Smooth muscle cell (in vitro differentiated cells): ENCODE measurements around the gene KCTD17. TPM values are rescaled to one million over a fixed set of nuclear protein-coding genes. Genes with fewer than 3 reads are reported as not detected.

Experiments used
- DNase-seq: peaks from one replicate; lab custom pipeline; 2025; ENCODE audit not compliant: unreplicated experiment; lab: John Stamatoyannopoulos, UW
- H2AFZ ChIP-seq: fragments of 200-600 bp; sonication (generic); 2 replicates; pipeline ENCODE4 v1.6.0; 2016; ENCODE audit warnings: antibody characterized with exemption, low read depth, mild to moderate bottlenecking
- H3F3A ChIP-seq: fragments of 200-600 bp; sonication (generic); 2 replicates; pipeline ENCODE4 v1.6.0; 2017; ENCODE audit warnings: antibody characterized with exemption, low read depth
- H3K27ac ChIP-seq: fragments of 200-600 bp; sonication (generic); 2 replicates; pipeline ENCODE4 v1.5.1; 2016; ENCODE audit warnings: low read depth, mild to moderate bottlenecking
- H3K27me3 ChIP-seq: fragments of 200-600 bp; sonication (generic); 2 replicates; pipeline ENCODE4 v1.6.1; 2016; ENCODE audit warnings: low read depth, mild to moderate bottlenecking
- H3K36me3 ChIP-seq: fragments of 200-600 bp; sonication (generic); 2 replicates; pipeline ENCODE4 v1.5.1; 2016; ENCODE audit warnings: low read depth
- H3K4me1 ChIP-seq: fragments of 200-600 bp; sonication (generic); 2 replicates; pipeline ENCODE4 v1.5.1; 2016; ENCODE audit warnings: low read depth
- H3K4me2 ChIP-seq: fragments of 200-600 bp; sonication (generic); 2 replicates; pipeline ENCODE4 v1.6.0; 2016; ENCODE audit warnings: mild to moderate bottlenecking
- H3K4me3 ChIP-seq: fragments of 200-600 bp; sonication (generic); 2 replicates; pipeline ENCODE4 v1.5.1; 2016; ENCODE audit warnings: mild to moderate bottlenecking
- H3K79me2 ChIP-seq: fragments of 200-600 bp; sonication (generic); 2 replicates; pipeline ENCODE4 v1.6.0; 2016; ENCODE audit warnings: low read depth, mild to moderate bottlenecking
- H3K9ac ChIP-seq: fragments of 200-600 bp; sonication (generic); 2 replicates; pipeline ENCODE4 v1.6.0; 2016; ENCODE audit warnings: low read depth
- H3K9me3 ChIP-seq: fragments of 200-600 bp; sonication (generic); replicated peaks from 2 replicates; pipeline ENCODE4 v1.5.1; 2016; ENCODE audit warnings: low read depth
- H4K20me1 ChIP-seq: fragments of 200-600 bp; sonication (generic); 2 replicates; pipeline ENCODE4 v1.6.0; 2016; ENCODE audit warnings: low read depth
- CTCF ChIP-seq: fragments of 200-600 bp; sonication (generic); IDR thresholded peaks from 2 replicates; pipeline ENCODE4 v1.5.1; 2017; ENCODE audit warnings: borderline replicate concordance, mild to moderate bottlenecking, antibody characterized with exemption; ENCODE audit not compliant: insufficient read depth, poor library complexity, severe bottlenecking
- WGBS: methylation state at CpG from one replicate; pipeline ENCODE4 v1.1.7; 2016; ENCODE audit warnings: low lambda C conversion rate; 5-methylcytosine and 5-hydroxymethylcytosine counted together
- polyA plus RNA-seq: library from polyadenylated mRNA; unstranded; fragments of >200 nt; fragmentation: Nextera tagmentation; extraction: Ambion mirVana; gene quantifications from 2 replicates; pipeline ENCODE4 v1.2.1, GENCODE V29; 2016
- total RNA-seq: library from RNA; depleted of rRNA; stranded (reverse); fragments of >200 nt; gene quantifications from 2 replicates; pipeline ENCODE4 v1.2.3, GENCODE V29; 2014

Gene KCTD17
- total and polyA plus RNA-seq, 2 experiments from 2014 or later: 20.0 to 36.9 TPM

DNA sequence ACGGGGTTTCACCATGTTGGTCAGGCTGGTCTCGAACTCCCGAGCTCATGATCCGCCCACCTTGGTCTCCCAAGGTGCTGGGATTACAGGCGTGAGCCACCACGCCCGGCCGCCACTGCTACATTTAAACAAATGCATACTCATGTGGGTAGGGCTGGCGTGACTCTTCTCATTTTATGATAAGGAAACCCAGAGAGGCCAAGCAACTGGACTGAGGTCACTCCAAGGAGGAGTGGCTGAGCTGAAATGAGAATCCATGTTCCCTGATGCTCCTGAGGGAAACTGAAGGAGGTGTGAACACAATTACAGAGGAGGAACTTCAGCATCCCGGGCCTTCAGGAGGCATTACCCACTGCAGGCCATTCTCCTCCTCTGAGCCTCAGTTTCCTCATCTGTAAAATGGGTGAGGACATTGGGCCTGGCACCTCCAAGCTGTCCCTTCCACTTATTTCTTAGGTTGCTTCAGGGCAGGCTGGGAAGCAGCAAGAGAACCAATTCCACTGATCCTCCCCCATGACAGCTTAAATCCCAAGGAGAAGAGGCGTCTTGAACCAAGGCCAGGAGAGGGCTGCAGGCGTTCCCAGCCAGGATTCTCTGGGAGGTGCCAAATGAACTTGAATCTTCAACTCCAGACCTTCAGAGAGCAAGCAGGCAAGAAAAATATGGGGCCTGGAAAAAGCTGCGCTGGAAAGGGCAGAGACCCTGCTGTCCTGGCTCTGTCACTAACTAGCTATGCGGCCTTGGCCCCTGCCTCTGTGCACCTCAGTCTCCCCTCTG lies 35.2 kb upstream of the KCTD17 start:
- peaks cover 15% of the 10 kb centered on the region for H4K20me1 ChIP-seq
- H3K9me3 ChIP-seq: no peaks in the 10 kb centered on the region
- H3K9ac ChIP-seq: no peak overlapping the region
- no peak for DNase-seq
- TF ChIP-seq CTCF: no peak
- H3K4me3 ChIP-seq: no peak overlapping the region
- H2AFZ ChIP-seq: no peak overlapping the region
- no peaks in the 10 kb centered on the region for H3F3A ChIP-seq
- H3K36me3 ChIP-seq: no peaks in the 10 kb centered on the region
- H3K27me3 ChIP-seq: no peaks in the 10 kb centered on the region
- WGBS: 92% methylated on average over 14 of the region's 14 CpGs
- peaks cover 25% of the 10 kb centered on the region for H3K79me2 ChIP-seq
- peaks cover 9% of the 10 kb centered on the region for H3K4me1 ChIP-seq
- H3K4me2 ChIP-seq: no peak overlapping the region
- no peak overlapping the region for H3K27ac ChIP-seq

- Histone ChIP-seq H3K4me3 (no peak overlapping the region), H4K20me1 (peaks cover 23% of the 10 kb centered on the region), H2AFZ (no peak overlapping the region), H3F3A (no peaks in the 10 kb centered on the region), H3K4me2 (no peak overlapping the region), H3K9ac (no peak overlapping the region), H3K4me1 (peaks cover 9% of the 10 kb centered on the region), H3K27me3 (no peaks in the 10 kb centered on the region), H3K36me3 (no peaks in the 10 kb centered on the region), H3K27ac (no peak overlapping the region), H3K9me3 (no peaks in the 10 kb centered on the region), H3K79me2 (peaks cover 31% of the 10 kb centered on the region)
- 96% methylated on average over 10 of the region's 10 CpGs for WGBS
- no peak for DNase-seq
- no peak for TF ChIP-seq CTCF
These were observed 34.2 kb upstream of the KCTD17 start for GRCh38 chr22:37017356-37017755.

- H3K27ac ChIP-seq: no peak overlapping the region
- H3K79me2 ChIP-seq: peaks cover 34% of the 10 kb centered on the region
- no peak for DNase-seq
- H3F3A ChIP-seq: no peaks in the 10 kb centered on the region
- no peak overlapping the region for H2AFZ ChIP-seq
- 73% methylated on average over 45 of the region's 45 CpGs for WGBS
- H3K4me3 ChIP-seq: peak overlapping the region; percentile 90
- H4K20me1 ChIP-seq: peaks cover 32% of the 10 kb centered on the region
- peak overlapping the region; percentile 87 for H3K4me2 ChIP-seq
- peaks cover 9% of the 10 kb centered on the region for H3K4me1 ChIP-seq
- no peaks in the 10 kb centered on the region for H3K27me3 ChIP-seq
- no peaks in the 10 kb centered on the region for H3K36me3 ChIP-seq
- H3K9ac ChIP-seq: peak overlapping the region; percentile 48
- TF ChIP-seq CTCF: no peak
- H3K9me3 ChIP-seq: no peaks in the 10 kb centered on the region
These were observed 33.3 kb upstream of the KCTD17 start for GRCh38 chr22:37018086-37018814.
